WTC11 (cell line): Measurements from ENCODE around the gene CPNE2. TPM values are rescaled to one million over a fixed set of nuclear protein-coding genes. Genes with fewer than 3 reads are reported as not detected.

Experiments
- ATAC-seq: fragments of 200-7000 bp; cut with Tn5 transposase; 2 replicates; pipeline ENCODE4 v1.10.0; 2021; ENCODE audit warnings: mild to moderate bottlenecking, moderate library complexity
- CTCF ChIA-PET: fragments of 300-600 bp; sonication (Branson Sonifier 250); formaldehyde crosslinking; loops from one replicate; lab custom pipeline; 2021; ENCODE audit warnings: antibody characterized with exemption; lab: Charles Lee
- POLR2A ChIA-PET: fragments of 350-600 bp; sonication (Branson Sonifier 250); formaldehyde crosslinking; loops from one replicate; lab custom pipeline; 2021; ENCODE audit warnings: antibody characterized with exemption; lab: Charles Lee
- DNase-seq: peaks from one replicate; pipeline ENCODE4 v3.0.0; 2021; ENCODE audit warnings: low spot score
- H3K27ac Mint-ChIP-seq: 2 replicates; pipeline ENCODE4 v1.8.0; 2021; ENCODE audit warnings: mixed read lengths
- H3K27me3 Mint-ChIP-seq: 2 replicates; pipeline ENCODE4 v1.8.0; 2021; ENCODE audit warnings: low read depth, mild to moderate bottlenecking, moderate library complexity, mixed read lengths
- H3K36me3 Mint-ChIP-seq: 2 replicates; pipeline ENCODE4 v1.8.0; 2021; ENCODE audit warnings: mixed read lengths
- H3K4me1 Mint-ChIP-seq: 2 replicates; pipeline ENCODE4 v1.8.0; 2022; ENCODE audit warnings: mixed read lengths
- H3K4me3 Mint-ChIP-seq: 2 replicates; pipeline ENCODE4 v1.8.0; 2021; ENCODE audit warnings: mild to moderate bottlenecking, moderate library complexity, mixed read lengths
- H3K9me3 Mint-ChIP-seq: 2 replicates; pipeline ENCODE4 v1.8.0; 2021; ENCODE audit warnings: mixed read lengths
- NFE2L1 ChIP-seq: sonication (generic); formaldehyde crosslinking; IDR thresholded peaks from 2 replicates; pipeline ENCODE4 v1.8.1; 2023; ENCODE audit warnings: missing genetic modification reagents
- TP53 ChIP-seq: sonication (generic); formaldehyde crosslinking; IDR thresholded peaks from 2 replicates; pipeline ENCODE4 v1.8.1; 2023; ENCODE audit warnings: mild to moderate bottlenecking, missing genetic modification reagents
- ZNF423 ChIP-seq: fragments of 250-450 bp; sonication (Bioruptor Pico); IDR thresholded peaks from 2 replicates; pipeline ENCODE4 v2.1.2; 2022; ENCODE audit warnings: mild to moderate bottlenecking, moderate library complexity
- total RNA-seq: library from RNA; stranded (reverse); gene quantifications from 3 replicates; pipeline ENCODE4 v1.2.3, GENCODE V29; 2021
- TF ChIP-seq, protein P1 (sequence below): sonication (generic); formaldehyde crosslinking; IDR thresholded peaks from 2 replicates; pipeline ENCODE4 v1.8.1; 2022; ENCODE audit warnings: low read depth, missing genetic modification reagents, borderline replicate concordance
- TF ChIP-seq, protein P2 (sequence below): fragments of 200-600 bp; IDR thresholded peaks from 2 replicates; pipeline ENCODE4 v1.8.0; 2022; ENCODE audit warnings: antibody characterized with exemption
- TF ChIP-seq, protein P3 (sequence below): sonication (generic); formaldehyde crosslinking; IDR thresholded peaks from 2 replicates; pipeline ENCODE4 v1.8.1; 2023; ENCODE audit warnings: mild to moderate bottlenecking, moderate library complexity, missing genetic modification reagents
- TF ChIP-seq, protein P4 (sequence below): sonication (generic); formaldehyde crosslinking; IDR thresholded peaks from 2 replicates; pipeline ENCODE4 v1.8.1; 2022; ENCODE audit warnings: mild to moderate bottlenecking, moderate library complexity, missing genetic modification reagents
- TF ChIP-seq, protein P5 (sequence below): fragments of 250-450 bp; sonication (Bioruptor Pico); conservative IDR thresholded peaks from 2 replicates; pipeline ENCODE4 v1.9.0; 2021; ENCODE audit warnings: mild to moderate bottlenecking
- TF ChIP-seq, protein P6 (sequence below): sonication (generic); formaldehyde crosslinking; IDR thresholded peaks from 2 replicates; pipeline ENCODE4 v1.8.1; 2023; ENCODE audit warnings: mild to moderate bottlenecking, missing genetic modification reagents, moderate library complexity
- TF ChIP-seq, protein P7 (sequence below): sonication (generic); formaldehyde crosslinking; IDR thresholded peaks from 2 replicates; pipeline ENCODE4 v1.8.0; 2022; ENCODE audit warnings: mild to moderate bottlenecking, missing genetic modification reagents
- TF ChIP-seq, protein P8 (sequence below): fragments of 250-450 bp; sonication (Bioruptor Pico); IDR thresholded peaks from 2 replicates; pipeline ENCODE4 v1.9.0; 2021; ENCODE audit warnings: mild to moderate bottlenecking
- TF ChIP-seq, protein P9 (sequence below): fragments of 250-450 bp; sonication (Bioruptor Pico); IDR thresholded peaks from 2 replicates; pipeline ENCODE4 v2.1.2; 2022; ENCODE audit warnings: mild to moderate bottlenecking, moderate library complexity

CPNE2 gene
- total RNA-seq, 1 experiment from 2014 or later: 14.0 TPM

DNA sequence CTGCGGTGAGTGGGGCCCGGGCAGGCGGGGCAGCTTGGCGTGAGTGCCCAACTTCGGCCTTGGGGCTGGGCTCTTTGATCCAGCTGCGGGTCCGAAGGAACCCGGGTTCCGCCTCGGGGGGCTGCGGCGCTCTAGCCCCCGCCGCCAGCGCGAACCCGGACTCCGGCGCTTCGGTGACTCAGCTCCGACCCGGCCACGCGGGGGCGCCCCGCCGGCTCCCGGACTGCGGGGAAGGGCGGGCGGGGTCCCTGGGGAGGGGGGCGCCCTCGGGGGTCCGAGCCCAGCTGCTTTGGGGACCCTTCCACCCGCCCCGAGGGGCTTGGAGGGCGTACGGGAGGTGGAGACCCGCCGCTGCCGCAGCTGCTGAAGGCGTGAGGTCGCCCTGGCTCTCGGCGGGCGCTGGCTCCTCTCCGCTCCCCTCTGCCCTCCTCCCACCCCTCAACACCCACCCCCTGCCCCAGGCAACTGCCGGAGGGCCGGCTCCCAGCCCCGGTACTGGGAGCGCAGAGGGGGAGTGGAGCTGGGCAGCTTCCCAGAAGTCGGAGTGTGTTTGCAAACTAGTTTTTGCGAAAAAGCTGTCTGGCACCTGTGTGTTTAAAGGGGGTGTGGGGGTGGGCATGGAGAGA is 516 bp downstream of the CPNE2 start:
- TF ChIP-seq, protein P1, sequence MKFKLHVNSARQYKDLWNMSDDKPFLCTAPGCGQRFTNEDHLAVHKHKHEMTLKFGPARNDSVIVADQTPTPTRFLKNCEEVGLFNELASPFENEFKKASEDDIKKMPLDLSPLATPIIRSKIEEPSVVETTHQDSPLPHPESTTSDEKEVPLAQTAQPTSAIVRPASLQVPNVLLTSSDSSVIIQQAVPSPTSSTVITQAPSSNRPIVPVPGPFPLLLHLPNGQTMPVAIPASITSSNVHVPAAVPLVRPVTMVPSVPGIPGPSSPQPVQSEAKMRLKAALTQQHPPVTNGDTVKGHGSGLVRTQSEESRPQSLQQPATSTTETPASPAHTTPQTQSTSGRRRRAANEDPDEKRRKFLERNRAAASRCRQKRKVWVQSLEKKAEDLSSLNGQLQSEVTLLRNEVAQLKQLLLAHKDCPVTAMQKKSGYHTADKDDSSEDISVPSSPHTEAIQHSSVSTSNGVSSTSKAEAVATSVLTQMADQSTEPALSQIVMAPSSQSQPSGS (CRISPR knock-in tag): no peak
- 0 out of 2 replicates have a peak, but pooled peaks have one; percentile 14 for TF ChIP-seq ZNF423
- TF ChIP-seq, protein P2, sequence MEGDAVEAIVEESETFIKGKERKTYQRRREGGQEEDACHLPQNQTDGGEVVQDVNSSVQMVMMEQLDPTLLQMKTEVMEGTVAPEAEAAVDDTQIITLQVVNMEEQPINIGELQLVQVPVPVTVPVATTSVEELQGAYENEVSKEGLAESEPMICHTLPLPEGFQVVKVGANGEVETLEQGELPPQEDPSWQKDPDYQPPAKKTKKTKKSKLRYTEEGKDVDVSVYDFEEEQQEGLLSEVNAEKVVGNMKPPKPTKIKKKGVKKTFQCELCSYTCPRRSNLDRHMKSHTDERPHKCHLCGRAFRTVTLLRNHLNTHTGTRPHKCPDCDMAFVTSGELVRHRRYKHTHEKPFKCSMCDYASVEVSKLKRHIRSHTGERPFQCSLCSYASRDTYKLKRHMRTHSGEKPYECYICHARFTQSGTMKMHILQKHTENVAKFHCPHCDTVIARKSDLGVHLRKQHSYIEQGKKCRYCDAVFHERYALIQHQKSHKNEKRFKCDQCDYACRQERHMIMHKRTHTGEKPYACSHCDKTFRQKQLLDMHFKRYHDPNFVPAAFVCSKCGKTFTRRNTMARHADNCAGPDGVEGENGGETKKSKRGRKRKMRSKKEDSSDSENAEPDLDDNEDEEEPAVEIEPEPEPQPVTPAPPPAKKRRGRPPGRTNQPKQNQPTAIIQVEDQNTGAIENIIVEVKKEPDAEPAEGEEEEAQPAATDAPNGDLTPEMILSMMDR: peak; percentile 59
- TF ChIP-seq, protein P3, sequence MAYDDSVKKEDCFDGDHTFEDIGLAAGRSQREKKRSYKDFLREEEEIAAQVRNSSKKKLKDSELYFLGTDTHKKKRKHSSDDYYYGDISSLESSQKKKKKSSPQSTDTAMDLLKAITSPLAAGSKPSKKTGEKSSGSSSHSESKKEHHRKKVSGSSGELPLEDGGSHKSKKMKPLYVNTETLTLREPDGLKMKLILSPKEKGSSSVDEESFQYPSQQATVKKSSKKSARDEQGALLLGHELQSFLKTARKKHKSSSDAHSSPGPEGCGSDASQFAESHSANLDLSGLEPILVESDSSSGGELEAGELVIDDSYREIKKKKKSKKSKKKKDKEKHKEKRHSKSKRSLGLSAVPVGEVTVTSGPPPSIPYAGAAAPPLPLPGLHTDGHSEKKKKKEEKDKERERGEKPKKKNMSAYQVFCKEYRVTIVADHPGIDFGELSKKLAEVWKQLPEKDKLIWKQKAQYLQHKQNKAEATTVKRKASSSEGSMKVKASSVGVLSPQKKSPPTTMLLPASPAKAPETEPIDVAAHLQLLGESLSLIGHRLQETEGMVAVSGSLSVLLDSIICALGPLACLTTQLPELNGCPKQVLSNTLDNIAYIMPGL (CRISPR knock-in tag): 0 out of 2 replicates have a peak, but pooled peaks have one; percentile 83
- TF ChIP-seq, all 79 proteins: peak for 3
- H3K9me3 Mint-ChIP-seq: peaks cover 4% of the 10 kb centered on the region; the same call in 1 of the 2 replicates
- peaks cover 25% of the 10 kb centered on the region for H3K27me3 Mint-ChIP-seq
- H3K4me3 Mint-ChIP-seq: peak overlapping the region; percentile 78
- ATAC-seq (peak; percentile 62), DNase-seq (peak; percentile 55)
- POLR2A ChIA-PET: interaction anchor here (0.8 to 1.2 kb wide), 2 partner anchors 9 to 93 kb away, joined by 3 to 4 read pairs; partner anchors contain the start of gene PSME3IP1
- no peaks in the 10 kb centered on the region for H3K36me3 Mint-ChIP-seq
- no peak overlapping the region for H3K27ac Mint-ChIP-seq
- CTCF ChIA-PET: interaction anchor here (0.6 to 3.9 kb wide), 58 partner anchors 9 to 354 kb away, joined by 3 to 68 read pairs (median 4); partner anchors contain the start of genes CETP, CIAPIN1, COQ9 and PSME3IP1
- peaks cover 14% of the 10 kb centered on the region for H3K4me1 Mint-ChIP-seq

DNA sequence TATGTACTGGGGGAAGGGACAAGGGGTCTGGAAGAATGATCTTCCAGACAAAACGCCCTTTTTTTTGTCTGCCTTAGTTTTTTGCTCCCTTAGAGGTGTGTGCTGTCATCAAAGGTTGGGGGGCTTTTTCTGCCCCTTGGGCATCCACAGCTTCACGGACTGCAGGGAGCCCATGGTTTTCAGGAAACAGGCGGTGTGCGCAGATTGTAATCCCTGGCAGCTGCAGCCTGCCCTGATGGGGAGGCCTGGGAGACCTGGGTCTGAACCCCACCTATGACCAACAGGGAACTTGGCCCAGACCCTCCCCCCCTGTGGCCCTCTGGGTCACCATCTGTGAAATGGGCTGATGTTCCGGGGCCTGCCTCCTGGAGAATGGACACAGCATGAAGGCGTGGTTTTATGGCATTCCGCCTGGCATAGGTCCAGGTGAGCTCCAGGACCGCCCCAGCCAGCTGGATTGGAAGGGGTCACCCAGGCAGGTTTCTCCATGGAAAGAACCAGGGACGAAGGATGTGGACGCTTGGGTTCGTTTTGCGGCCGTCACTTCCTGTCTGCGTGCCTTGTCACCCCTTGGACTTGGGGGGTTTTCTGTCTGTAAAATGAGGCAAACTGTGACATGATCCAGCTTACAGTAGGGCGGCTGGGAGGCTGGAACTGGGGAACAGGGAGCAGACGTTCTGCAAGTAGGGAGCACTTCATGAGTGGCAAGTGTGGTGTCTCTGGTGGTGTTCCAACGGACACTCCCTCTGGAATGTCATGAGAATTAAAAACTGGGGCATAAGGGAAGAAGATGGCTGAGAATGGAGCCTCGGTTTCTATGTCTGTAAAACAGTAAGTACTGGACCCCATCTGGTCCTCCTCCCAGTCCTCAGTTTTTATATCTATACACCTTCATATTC is 1.5 kb downstream of the CPNE2 start:
- Mint-ChIP-seq H3K9me3 (peaks cover 4% of the 10 kb centered on the region; the same call in 1 of the 2 replicates), H3K4me1 (peaks cover 23% of the 10 kb centered on the region), H3K4me3 (peak overlapping the region; percentile 78), H3K36me3 (no peaks in the 10 kb centered on the region), H3K27ac (no peak overlapping the region), H3K27me3 (peaks cover 25% of the 10 kb centered on the region)
- DNase-seq (no peak), ATAC-seq (no peak)
- ChIA-PET CTCF (interaction anchor here (0.6 to 3.9 kb wide), 33 partner anchors 10 to 323 kb away, joined by 3 to 68 read pairs (median 6); no protein-coding TSS in a partner anchor), POLR2A (interaction anchor here (1.2 kb wide), 1 partner anchor 8 kb away, joined by 4 read pairs; no protein-coding TSS in a partner anchor)
- TF ChIP-seq NFE2L1 (CRISPR knock-in tag) (no peak), ZNF423 (no peak), TP53 (no peak)
- TF ChIP-seq, protein P4, sequence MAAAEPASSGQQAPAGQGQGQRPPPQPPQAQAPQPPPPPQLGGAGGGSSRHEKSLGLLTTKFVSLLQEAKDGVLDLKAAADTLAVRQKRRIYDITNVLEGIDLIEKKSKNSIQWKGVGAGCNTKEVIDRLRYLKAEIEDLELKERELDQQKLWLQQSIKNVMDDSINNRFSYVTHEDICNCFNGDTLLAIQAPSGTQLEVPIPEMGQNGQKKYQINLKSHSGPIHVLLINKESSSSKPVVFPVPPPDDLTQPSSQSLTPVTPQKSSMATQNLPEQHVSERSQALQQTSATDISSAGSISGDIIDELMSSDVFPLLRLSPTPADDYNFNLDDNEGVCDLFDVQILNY (CRISPR knock-in tag): no peak
- TF ChIP-seq, protein P5, sequence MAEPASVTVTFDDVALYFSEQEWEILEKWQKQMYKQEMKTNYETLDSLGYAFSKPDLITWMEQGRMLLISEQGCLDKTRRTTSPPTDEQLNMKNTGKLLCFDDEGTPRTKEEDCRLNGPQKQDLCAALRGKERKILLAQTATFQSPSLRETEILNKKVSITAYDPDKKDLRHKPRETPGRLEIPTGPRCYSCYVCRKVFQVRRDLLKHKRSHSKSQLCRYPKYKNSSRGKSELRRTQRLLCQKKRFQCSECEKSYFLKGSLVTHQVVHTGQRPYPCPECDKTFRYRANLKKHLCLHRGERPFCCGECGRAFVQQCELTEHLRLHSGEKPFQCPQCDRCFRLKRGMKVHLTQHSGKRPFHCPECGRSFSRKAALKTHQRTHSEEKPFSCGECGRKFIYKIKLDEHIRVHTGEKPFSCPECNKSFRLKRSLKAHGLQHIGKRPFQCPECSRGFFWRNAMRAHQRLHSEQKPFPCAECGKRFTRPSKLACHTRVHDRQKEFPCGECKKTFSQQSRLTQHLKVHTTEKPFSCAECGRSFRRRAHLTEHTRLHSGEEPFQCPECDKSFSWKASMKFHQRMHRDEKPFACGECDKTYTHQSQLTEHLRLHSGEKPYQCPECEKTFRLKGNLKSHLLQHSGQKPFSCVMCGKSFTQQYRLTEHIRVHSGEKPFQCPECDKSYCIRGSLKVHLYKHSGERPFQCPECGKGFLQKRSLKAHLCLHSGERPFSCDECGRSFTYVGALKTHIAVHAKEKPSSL (CRISPR knock-in tag): no peak
- TF ChIP-seq, protein P6, sequence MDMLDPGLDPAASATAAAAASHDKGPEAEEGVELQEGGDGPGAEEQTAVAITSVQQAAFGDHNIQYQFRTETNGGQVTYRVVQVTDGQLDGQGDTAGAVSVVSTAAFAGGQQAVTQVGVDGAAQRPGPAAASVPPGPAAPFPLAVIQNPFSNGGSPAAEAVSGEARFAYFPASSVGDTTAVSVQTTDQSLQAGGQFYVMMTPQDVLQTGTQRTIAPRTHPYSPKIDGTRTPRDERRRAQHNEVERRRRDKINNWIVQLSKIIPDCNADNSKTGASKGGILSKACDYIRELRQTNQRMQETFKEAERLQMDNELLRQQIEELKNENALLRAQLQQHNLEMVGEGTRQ (CRISPR knock-in tag): no peak
- TF ChIP-seq, protein P7, sequence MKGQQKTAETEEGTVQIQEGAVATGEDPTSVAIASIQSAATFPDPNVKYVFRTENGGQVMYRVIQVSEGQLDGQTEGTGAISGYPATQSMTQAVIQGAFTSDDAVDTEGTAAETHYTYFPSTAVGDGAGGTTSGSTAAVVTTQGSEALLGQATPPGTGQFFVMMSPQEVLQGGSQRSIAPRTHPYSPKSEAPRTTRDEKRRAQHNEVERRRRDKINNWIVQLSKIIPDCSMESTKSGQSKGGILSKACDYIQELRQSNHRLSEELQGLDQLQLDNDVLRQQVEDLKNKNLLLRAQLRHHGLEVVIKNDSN: no peak
- TF ChIP-seq, protein P8, sequence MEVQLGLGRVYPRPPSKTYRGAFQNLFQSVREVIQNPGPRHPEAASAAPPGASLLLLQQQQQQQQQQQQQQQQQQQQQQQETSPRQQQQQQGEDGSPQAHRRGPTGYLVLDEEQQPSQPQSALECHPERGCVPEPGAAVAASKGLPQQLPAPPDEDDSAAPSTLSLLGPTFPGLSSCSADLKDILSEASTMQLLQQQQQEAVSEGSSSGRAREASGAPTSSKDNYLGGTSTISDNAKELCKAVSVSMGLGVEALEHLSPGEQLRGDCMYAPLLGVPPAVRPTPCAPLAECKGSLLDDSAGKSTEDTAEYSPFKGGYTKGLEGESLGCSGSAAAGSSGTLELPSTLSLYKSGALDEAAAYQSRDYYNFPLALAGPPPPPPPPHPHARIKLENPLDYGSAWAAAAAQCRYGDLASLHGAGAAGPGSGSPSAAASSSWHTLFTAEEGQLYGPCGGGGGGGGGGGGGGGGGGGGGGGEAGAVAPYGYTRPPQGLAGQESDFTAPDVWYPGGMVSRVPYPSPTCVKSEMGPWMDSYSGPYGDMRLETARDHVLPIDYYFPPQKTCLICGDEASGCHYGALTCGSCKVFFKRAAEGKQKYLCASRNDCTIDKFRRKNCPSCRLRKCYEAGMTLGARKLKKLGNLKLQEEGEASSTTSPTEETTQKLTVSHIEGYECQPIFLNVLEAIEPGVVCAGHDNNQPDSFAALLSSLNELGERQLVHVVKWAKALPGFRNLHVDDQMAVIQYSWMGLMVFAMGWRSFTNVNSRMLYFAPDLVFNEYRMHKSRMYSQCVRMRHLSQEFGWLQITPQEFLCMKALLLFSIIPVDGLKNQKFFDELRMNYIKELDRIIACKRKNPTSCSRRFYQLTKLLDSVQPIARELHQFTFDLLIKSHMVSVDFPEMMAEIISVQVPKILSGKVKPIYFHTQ (CRISPR knock-in tag): no peak
- TF ChIP-seq, protein P3 (CRISPR knock-in tag): no peak
- TF ChIP-seq, protein P9, sequence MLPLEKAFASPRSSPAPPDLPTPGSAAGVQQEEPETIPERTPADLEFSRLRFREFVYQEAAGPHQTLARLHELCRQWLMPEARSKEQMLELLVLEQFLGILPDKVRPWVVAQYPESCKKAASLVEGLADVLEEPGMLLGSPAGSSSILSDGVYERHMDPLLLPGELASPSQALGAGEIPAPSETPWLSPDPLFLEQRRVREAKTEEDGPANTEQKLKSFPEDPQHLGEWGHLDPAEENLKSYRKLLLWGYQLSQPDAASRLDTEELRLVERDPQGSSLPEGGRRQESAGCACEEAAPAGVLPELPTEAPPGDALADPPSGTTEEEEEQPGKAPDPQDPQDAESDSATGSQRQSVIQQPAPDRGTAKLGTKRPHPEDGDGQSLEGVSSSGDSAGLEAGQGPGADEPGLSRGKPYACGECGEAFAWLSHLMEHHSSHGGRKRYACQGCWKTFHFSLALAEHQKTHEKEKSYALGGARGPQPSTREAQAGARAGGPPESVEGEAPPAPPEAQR (CRISPR knock-in tag): no peak
